Activated T-helper 2 cell treated with anti-CD3 and anti-CD28 coated beads, Interferon-gamma antibody, Interleukin-2, Interleukin-4, amounts not matched to agents 10 μg/mL and 5 μg/mL and 100 μg/mL, durations not matched to agents 14 hours and 24 hours and 36 hours (primary cell): ENCODE data around the gene MEF2C. TPM values are rescaled to one million over a fixed set of nuclear protein-coding genes. Genes with fewer than 3 reads are reported as not detected.

Experiments
- DNase-seq: peaks from one replicate; pipeline ENCODE4 v3.0.0; 2021; ENCODE audit warnings: low spot score
- H3K27ac Mint-ChIP-seq: one replicate; pipeline ENCODE4 v1.8.0; 2021; ENCODE audit warnings: mixed read lengths
- H3K27me3 Mint-ChIP-seq: one replicate; pipeline ENCODE4 v1.8.0; 2021; ENCODE audit warnings: low read depth, mixed read lengths
- H3K36me3 Mint-ChIP-seq: one replicate; pipeline ENCODE4 v1.8.0; 2021; ENCODE audit warnings: low read depth, mixed read lengths
- H3K4me1 Mint-ChIP-seq: one replicate; pipeline ENCODE4 v1.8.0; 2021; ENCODE audit warnings: low read depth, mixed read lengths
- H3K4me3 Mint-ChIP-seq: one replicate; pipeline ENCODE4 v1.8.0; 2021; ENCODE audit warnings: low read depth, mild to moderate bottlenecking, moderate library complexity, mixed read lengths
- H3K9me3 Mint-ChIP-seq: one replicate; pipeline ENCODE4 v1.8.0; 2021; ENCODE audit warnings: mixed read lengths
- intact Hi-C: fragments of 100-400 bp; cut with micrococcal nuclease; formaldehyde crosslinking; loops from one replicate; pipeline ENCODE4 v1.15.1; 2023
- total RNA-seq: library from RNA; stranded (reverse); gene quantifications from 2 replicates; pipeline ENCODE4 v1.2.3, GENCODE V29; 2022

MEF2C gene
- total RNA-seq, 1 donor from 2014 or later: 0.25 TPM

- H3K4me1 Mint-ChIP-seq: no peaks in the 10 kb centered on the region
- DNase-seq: no peak
- no peaks in the 10 kb centered on the region for H3K36me3 Mint-ChIP-seq
- H3K27me3 Mint-ChIP-seq: peaks cover 2% of the 10 kb centered on the region
- no peaks in the 10 kb centered on the region for H3K9me3 Mint-ChIP-seq
- no peak overlapping the region for H3K27ac Mint-ChIP-seq
- H3K4me3 Mint-ChIP-seq: no peak overlapping the region
- intact Hi-C loops: no loop called here
Observed at GRCh38 chr5:88899096-88899737, 16.2 kb upstream of the MEF2C start.

- intact Hi-C loops: no loop called here
Observed at GRCh38 chr5:88897748-88898147, 14.8 kb upstream of the MEF2C start.

DNA sequence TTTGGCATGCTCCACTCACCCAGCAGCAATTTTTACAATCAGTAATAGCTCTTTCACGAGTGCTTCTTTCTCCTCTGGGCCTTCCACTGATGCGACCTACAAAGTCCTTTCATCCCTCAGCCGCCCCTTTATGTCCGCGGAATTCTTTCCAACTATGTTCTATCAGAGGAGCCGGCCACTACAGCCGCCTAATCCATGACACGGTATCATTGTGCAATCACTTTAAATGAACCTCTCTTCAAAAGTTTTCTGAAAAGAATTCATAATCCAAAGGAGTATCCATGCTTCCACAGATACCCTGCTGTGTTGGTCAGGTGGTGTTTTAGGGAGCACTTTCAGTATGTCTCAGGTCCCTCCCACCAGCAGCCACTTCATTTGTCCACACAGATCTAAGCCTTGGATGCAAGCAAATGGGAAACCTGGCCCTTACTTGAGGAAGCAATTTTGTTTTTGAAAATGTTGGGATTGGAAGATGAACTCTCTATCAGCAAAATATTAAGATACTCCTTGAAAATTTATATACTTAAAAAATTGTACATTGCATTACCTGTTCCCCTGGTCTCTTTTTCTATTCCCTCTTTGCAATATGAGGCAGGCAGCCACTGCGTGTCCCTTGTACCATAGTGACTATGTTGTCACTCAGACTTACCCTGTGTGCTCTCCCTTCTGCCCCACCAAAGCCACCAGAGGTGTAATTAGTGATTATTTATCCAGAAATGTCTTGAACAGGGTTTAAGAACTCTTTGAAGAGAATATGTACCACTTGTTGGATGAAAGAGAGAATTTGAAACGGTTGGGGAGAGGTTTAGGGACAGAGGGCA lies 12.9 kb upstream of the MEF2C start:
- intact Hi-C loops: no loop called here
- Mint-ChIP-seq H3K36me3 (no peaks in the 10 kb centered on the region), H3K27me3 (peaks cover 21% of the 10 kb centered on the region), H3K4me1 (no peaks in the 10 kb centered on the region), H3K4me3 (no peak overlapping the region), H3K27ac (no peak overlapping the region), H3K9me3 (no peaks in the 10 kb centered on the region)
- DNase-seq: no peak

More at GRCh38 chr5:88897748-88898147, 14.8 kb upstream of the MEF2C start:
- H3K36me3 Mint-ChIP-seq: no peaks in the 10 kb centered on the region
- no peak for DNase-seq
- peaks cover 8% of the 10 kb centered on the region for H3K27me3 Mint-ChIP-seq
- H3K4me3 Mint-ChIP-seq: no peak overlapping the region
- no peaks in the 10 kb centered on the region for H3K4me1 Mint-ChIP-seq
- H3K9me3 Mint-ChIP-seq: no peaks in the 10 kb centered on the region
- H3K27ac Mint-ChIP-seq: no peak overlapping the region

DNA sequence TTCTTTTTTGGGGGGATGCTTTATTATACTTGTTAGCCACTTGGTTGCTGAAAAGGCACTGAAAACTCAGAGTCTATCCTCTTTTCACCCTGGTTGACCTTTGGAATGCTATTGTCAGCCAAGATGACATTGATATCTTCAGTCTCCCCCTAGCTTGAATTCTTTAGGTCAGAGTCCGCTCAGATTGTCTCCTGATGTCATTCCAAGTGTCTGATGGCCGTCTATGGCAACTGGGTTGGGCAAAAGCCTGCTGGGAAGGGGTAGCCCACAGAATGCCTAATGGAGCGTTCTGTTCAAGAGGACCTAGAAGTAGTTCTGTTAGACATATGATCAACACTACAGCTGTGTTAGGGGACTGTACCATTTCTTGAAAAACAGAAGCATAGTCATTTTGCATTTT lies 9.7 kb upstream of the MEF2C start:
- H3K36me3 Mint-ChIP-seq: no peaks in the 10 kb centered on the region
- H3K27ac Mint-ChIP-seq: no peak overlapping the region
- H3K9me3 Mint-ChIP-seq: no peaks in the 10 kb centered on the region
- H3K4me1 Mint-ChIP-seq: peaks cover 3% of the 10 kb centered on the region
- H3K27me3 Mint-ChIP-seq: peaks cover 50% of the 10 kb centered on the region
- H3K4me3 Mint-ChIP-seq: no peak overlapping the region
- DNase-seq: no peak
- intact Hi-C loops: no loop called here

GRCh38 chr5:88890070-88890781 lies 7.2 kb upstream of the MEF2C start:
- Mint-ChIP-seq H3K9me3 (no peaks in the 10 kb centered on the region), H3K4me1 (peaks cover 6% of the 10 kb centered on the region), H3K27me3 (peaks cover 63% of the 10 kb centered on the region), H3K36me3 (no peaks in the 10 kb centered on the region), H3K4me3 (no peak overlapping the region), H3K27ac (no peak overlapping the region)
- DNase-seq: no peak
- intact Hi-C loops: no loop called here

GRCh38 chr5:88889189-88890069 lies 6.4 kb upstream of the MEF2C start:
- no peak overlapping the region for H3K4me3 Mint-ChIP-seq
- intact Hi-C loops: loop anchor here (10.0 kb wide), 2 partner anchors 745 to 1105 kb away; no protein-coding TSS in a partner anchor
- H3K27ac Mint-ChIP-seq: no peak overlapping the region

DNA sequence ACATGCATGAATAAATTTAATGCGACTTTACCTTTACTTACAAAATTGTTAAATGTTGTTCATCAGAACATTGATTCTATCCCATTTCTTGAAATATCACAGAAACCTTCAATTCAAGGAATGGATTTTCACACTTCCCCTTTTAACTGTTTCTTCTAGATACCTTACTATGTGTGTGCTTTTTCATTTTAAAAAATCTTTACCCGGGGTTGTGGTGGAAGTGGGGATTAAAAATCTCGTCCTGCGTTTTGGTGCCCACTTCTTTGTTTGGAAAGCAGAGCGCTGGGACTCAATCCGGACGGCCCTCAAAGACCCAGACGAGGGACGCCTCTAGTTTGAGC lies 5.8 kb upstream of the MEF2C start:
- Mint-ChIP-seq H3K27ac (no peak overlapping the region), H3K4me1 (peaks cover 12% of the 10 kb centered on the region), H3K4me3 (no peak overlapping the region), H3K36me3 (no peaks in the 10 kb centered on the region), H3K9me3 (no peaks in the 10 kb centered on the region), H3K27me3 (peaks cover 74% of the 10 kb centered on the region)
- no peak for DNase-seq
- intact Hi-C loops: loop anchor here (10.0 kb wide), 2 partner anchors 744 to 1104 kb away; no protein-coding TSS in a partner anchor

More at GRCh38 chr5:88889189-88890069, 6.4 kb upstream of the MEF2C start:
- peaks cover 71% of the 10 kb centered on the region for H3K27me3 Mint-ChIP-seq
- H3K4me1 Mint-ChIP-seq: peaks cover 7% of the 10 kb centered on the region
- H3K36me3 Mint-ChIP-seq: no peaks in the 10 kb centered on the region
- H3K9me3 Mint-ChIP-seq: no peaks in the 10 kb centered on the region
- DNase-seq: no peak

GRCh38 chr5:88888291-88888690 lies 5.3 kb upstream of the MEF2C start:
- H3K4me1 Mint-ChIP-seq: peaks cover 16% of the 10 kb centered on the region

GRCh38 chr5:88887342-88887741 lies 4.4 kb upstream of the MEF2C start:
- peaks cover 83% of the 10 kb centered on the region for H3K27me3 Mint-ChIP-seq
- intact Hi-C loops: loop anchor here (10.0 kb wide), 2 partner anchors 743 to 1103 kb away; no protein-coding TSS in a partner anchor
- peaks cover 24% of the 10 kb centered on the region for H3K4me1 Mint-ChIP-seq
- no peaks in the 10 kb centered on the region for H3K9me3 Mint-ChIP-seq
- no peaks in the 10 kb centered on the region for H3K36me3 Mint-ChIP-seq
- no peak overlapping the region for H3K27ac Mint-ChIP-seq
- no peak for DNase-seq
- no peak overlapping the region for H3K4me3 Mint-ChIP-seq

More at GRCh38 chr5:88888291-88888690, 5.3 kb upstream of the MEF2C start:
- H3K27me3 Mint-ChIP-seq: peaks cover 80% of the 10 kb centered on the region
- H3K36me3 Mint-ChIP-seq: no peaks in the 10 kb centered on the region
- H3K4me3 Mint-ChIP-seq: no peak overlapping the region
- intact Hi-C loops: loop anchor here (10.0 kb wide), 2 partner anchors 743 to 1103 kb away; no protein-coding TSS in a partner anchor
- no peak for DNase-seq
- H3K27ac Mint-ChIP-seq: no peak overlapping the region
- no peaks in the 10 kb centered on the region for H3K9me3 Mint-ChIP-seq

DNA sequence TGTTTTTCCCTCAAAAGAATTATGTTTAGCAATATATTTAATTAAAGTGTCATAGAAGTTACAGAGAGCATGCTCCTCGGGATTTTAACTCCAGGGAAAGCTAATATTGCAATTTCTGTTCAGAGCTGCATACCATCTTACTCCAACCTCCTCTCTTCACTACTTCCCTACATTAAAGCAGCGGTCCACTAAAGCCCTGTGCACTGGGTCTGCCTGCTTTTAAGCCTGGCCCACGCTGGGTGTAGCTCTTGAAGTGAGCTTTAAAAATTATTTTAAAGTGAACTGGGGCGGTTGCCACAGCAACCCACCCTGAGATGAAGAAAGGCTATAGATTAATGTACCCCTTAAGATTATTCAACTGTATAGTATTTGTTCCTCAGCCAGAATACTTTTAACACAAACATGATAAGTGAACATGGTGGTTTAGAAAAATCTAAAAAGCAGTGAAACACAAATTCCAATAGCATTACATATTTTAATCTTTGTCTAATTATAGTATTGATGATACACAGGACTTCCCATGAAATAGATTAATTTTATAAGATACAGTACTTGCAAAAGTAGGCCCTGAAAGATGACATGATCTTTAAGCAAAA lies 3.9 kb upstream of the MEF2C start:
- Mint-ChIP-seq H3K27me3 (peaks cover 82% of the 10 kb centered on the region), H3K4me3 (no peak overlapping the region), H3K4me1 (peaks cover 26% of the 10 kb centered on the region), H3K9me3 (no peaks in the 10 kb centered on the region), H3K36me3 (no peaks in the 10 kb centered on the region), H3K27ac (no peak overlapping the region)
- DNase-seq: no peak
- intact Hi-C loops: loop anchor here (10.0 kb wide), 2 partner anchors 742 to 1102 kb away; no protein-coding TSS in a partner anchor

DNA sequence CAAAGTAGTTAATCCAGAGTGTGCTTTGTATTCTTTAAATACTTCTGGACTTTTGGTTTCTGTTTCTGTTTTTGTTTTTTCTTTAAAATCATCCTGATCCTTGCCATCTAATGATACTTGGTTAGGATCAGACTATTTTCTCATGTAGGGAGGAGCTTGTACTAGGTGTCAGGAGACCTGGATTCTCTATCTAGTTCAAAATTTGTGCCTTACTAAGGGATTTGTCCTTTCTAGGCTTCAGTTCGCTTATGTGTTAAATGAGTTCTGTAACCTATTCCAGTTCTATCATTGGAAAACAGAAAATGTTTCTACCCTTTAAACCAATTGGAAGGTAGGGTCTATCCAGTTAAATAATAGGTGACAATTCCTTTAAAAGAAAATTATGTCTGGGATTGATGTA lies 3.3 kb upstream of the MEF2C start:
- no peak overlapping the region for H3K4me3 Mint-ChIP-seq
- DNase-seq: no peak
- intact Hi-C loops: loop anchor here (10.0 kb wide), 2 partner anchors 741 to 1101 kb away; no protein-coding TSS in a partner anchor
- H3K4me1 Mint-ChIP-seq: peaks cover 26% of the 10 kb centered on the region
- no peak overlapping the region for H3K27ac Mint-ChIP-seq
- H3K27me3 Mint-ChIP-seq: peaks cover 84% of the 10 kb centered on the region
- H3K36me3 Mint-ChIP-seq: no peaks in the 10 kb centered on the region
- H3K9me3 Mint-ChIP-seq: no peaks in the 10 kb centered on the region
